HL-60/S4 treated with phorbol 12-myristate 13-acetate at 8.2 ng/mL for 4 days and 3 days (cell line): Measurements from ENCODE around the gene RAP1GAP.
"Not testable (repeated sequence)": the region's sequence is repeated elsewhere in the genome, so short reads cannot be mapped to it uniquely, and the experiment has no call there.

Experiments used
- in situ Hi-C: fragments of 300-500 bp; cut with MboI; formaldehyde crosslinking; loops from 2 replicates; pipeline ENCODE4 v1.15.0; 2022; ENCODE audit warnings: low sequenced_read_pairs

The RAP1GAP gene

DNA sequence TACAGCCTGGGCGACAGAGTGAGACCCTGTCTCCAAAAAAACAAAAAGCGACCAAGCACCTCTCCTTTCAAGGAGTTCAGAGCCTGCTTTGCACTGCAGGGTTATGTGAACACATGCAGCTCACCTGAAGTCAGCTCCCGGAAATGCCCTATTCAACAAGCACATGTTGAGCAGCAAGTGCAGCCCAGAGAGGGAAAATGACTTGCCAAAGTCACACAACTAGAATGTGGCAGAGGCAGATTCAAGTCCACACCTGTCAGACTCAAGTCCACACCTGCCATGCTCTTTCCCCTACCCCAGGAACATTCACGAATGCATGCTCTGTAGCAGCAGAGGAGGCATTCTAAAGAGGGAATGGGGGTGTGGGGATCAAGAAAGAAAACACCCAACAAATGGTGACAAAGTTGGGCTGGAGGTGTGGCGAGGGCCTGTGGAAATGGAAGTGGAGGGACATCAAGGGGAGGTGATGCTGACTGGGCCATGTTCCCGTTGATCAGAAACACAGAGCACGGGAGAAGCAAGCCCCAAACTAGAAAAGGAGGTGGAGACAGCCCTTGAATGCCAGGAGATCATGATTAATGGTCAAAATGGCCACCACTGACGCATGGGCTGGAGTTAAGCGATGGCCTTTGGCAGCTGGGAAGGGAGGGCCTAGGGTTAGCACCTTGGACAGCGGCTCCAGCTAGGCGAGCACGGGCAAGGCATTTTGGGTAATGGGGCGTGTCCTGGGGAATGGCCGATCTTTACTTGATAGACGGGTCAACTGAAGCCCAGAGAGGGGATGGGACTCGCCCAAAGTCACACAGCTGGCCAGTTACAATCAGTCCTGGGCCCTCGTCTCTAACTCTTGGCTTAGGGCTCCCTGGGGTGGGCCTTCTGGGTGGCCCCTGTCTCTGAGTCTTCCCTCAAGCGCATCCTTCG is 21.5 kb downstream of the RAP1GAP start:
- in situ Hi-C loops, result no loop called here

- in situ Hi-C loops, result no loop called here
These were observed 23.6 kb downstream of the RAP1GAP start for GRCh38 chr1:21645550-21645949.

GRCh38 chr1:21644906-21645305 is 24.3 kb downstream of the RAP1GAP start:
- in situ Hi-C loops, result no loop called here

GRCh38 chr1:21644348-21644747 is 24.8 kb downstream of the RAP1GAP start:
- in situ Hi-C loops, result no loop called here

GRCh38 chr1:21643624-21644023 is 25.5 kb downstream of the RAP1GAP start:
- in situ Hi-C loops, result no loop called here

- in situ Hi-C loops, result no loop called here
These were observed 27.0 kb downstream of the RAP1GAP start for GRCh38 chr1:21641967-21642739.

DNA sequence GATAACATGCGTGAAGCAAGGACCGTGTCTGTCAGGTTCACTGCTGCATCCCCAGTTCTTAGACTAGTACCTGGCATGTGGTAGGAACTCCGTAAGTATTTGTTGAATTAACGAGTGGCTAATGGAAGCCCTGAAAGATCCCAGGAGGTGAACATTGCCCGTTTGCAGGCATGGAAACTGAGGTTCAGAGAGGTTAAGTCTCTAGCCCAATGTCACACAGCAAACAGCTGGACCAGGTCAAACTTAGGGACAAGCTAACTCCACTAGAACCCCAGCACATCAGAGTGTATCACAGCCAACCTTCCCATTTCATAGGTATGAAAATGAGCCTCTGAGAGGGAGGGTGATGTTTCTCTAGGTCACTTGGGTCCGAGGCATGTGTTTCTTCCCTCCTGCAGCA is 27.6 kb downstream of the RAP1GAP start:
- in situ Hi-C loops, result no loop called here

DNA sequence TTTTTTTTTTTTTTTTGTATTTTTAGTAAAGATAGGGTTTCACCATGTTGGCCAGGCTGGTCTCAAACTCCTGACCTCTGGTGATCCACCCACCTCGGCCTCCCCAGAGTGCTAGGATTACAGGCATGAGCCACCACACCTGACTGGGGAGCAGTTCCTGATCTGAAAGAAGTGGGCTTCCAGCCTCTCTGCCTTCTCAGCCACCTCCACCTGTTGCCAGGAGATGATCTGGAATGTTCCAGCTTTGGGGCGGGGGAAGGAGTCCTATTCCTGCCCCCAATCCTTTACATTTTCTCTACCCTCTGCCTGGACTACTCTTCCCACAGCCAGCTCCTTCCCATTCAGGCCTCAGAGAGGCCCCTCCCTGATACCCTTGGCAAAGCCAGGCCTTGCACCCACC is 28.1 kb downstream of the RAP1GAP start:
- in situ Hi-C loops, result no loop called here

DNA sequence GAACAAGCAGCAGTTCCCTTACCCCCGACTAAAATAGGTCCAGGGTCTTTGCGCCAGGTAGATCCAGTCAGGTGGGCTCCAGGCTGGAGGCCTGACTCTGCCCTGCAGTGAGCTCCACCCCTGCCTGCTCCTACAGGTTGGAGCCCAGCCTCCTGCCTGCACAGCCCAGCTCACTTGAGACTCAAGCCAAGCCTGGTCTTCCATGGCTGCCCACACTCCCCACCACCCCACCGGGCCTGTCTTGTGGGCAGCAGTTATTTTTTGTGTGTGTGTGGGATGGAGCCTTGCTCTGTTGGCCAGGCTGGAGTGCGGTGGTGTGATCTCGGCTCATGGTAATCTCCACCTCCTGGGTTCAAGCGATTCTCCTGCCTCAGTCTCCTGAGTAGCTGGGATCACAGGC is 28.5 kb downstream of the RAP1GAP start:
- in situ Hi-C loops, result no loop called here

GRCh38 chr1:21639594-21640041 is 29.5 kb downstream of the RAP1GAP start:
- in situ Hi-C loops, result no loop called here

DNA sequence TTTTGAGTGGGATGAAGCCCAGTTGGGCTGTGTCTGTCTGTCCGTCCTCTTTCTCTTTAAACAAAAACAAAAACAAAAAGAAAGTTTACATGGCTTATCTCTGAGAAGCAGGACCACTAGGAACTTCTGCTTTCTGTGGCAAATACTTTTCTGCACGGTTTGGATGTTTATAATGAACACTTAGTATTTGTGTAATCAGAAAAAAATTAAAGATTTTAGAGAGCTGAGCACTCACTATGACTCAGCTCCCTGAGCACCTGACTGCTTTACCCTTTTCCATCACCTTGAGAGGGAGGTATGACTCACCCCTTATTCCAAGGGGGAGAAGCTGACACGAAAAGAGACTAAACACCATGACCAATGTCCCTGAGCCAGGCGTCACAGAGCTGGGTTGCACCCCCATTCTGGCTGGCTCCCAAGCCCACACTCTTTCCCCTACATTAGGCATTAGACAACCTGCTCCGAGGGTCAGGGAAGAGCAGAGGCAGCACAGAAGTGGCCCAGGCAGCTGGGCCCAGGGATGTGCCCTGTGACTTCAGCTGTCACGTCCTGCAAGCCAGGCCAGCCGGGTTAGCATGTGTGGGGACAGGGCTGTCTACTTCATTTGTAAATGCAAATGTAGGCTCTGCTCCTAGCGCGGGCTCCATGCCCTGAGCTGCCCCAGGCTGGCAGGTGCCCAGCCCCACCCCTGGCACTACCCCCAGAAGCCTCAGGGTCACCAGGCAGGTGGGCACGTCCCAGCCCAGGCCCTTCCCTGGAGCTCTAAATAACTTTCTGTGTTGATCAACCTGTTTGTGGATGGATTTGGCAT is 30.4 kb downstream of the RAP1GAP start:
- in situ Hi-C loops, result no loop called here

- in situ Hi-C loops, result no loop called here
These were observed 31.6 kb downstream of the RAP1GAP start for GRCh38 chr1:21637514-21637913.

GRCh38 chr1:21636029-21636428 is 33.1 kb downstream of the RAP1GAP start:
- in situ Hi-C loops, result no loop called here

DNA sequence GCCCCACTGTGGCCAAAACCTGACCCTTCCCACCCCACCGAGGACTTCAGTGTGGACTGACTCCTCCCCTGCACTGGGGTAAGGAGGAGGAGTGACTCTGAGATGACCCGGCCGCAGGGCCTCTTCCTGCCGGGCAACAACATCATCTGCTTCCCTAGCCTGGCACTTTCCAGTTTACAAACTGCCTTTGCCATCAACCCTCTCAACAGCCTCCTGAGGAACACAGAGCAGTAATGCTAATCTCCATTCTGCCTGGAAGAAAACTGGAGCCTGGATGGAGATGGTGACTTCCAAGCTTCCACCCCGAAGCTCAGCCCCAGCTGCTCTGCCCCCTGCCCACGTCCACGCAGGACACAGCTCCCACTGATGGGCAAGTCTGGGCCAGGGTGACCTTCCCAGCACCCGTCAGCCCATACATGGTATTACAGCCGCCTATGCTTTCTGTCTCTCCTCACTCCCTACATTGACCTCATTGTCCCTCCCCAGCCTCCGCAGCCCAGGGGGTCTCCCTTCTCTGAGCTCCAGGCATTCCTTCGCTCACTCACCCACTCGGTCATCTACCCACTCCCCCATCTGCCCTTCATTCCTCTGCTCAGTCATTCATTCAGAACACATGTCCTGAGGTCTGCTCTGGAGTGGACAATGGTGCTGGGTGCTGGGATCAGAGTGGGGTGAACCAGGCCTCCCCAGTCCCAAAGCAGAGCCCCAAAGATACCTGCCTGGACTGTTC is 34.2 kb downstream of the RAP1GAP start:
- in situ Hi-C loops, result no loop called here

- in situ Hi-C loops, result no loop called here
These were observed 35.0 kb downstream of the RAP1GAP start for GRCh38 chr1:21633992-21634805.

DNA sequence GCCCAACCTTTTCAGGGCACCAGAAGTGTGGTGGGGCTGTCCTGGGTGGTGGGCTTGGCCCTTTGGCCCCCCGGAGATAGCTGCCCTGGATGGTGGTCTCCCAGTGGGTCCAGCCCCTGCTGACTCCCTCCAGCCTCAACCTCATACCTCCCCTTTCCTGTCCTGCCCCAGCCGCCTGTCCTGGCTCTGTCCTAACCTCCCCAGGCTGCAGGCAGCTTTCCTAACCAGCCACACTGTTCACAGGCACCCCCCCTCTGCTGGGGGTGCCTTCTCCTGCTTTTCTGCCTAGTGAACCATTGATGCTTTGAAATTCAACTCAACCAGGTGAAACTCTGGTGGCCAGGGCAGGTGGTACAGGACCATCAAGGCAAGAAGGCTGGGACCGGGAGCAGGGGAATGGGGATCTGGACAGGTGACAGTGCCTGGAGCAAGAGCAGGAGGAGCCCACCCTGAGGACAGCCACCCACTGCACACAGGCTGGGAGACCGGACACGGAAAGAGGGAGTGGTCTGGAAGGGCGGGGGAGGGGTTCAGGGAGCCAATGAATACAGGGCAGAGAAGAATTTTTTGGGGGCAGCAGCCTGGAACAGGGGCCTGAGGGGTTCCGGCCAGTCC is 35.9 kb downstream of the RAP1GAP start:
- in situ Hi-C loops, result no loop called here

GRCh38 chr1:21631944-21632887 is 36.9 kb downstream of the RAP1GAP start:
- in situ Hi-C loops, result no loop called here

DNA sequence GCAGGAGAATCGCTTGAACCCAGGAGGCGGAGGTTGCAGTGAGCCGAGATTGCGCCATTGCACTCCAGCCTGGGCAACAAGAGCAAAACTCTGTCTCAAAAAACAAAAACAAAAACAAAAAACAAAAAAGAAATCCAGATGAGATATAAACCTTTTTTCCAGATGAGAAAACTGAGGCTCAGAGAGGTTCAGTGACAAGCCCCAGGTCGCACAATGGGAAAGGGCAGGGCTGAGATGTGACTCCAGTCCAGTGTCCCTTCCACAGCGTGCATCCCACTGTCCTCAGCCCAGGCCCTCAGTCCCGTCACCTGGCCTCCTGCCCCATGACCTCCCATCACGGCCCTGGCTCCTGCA is 37.6 kb downstream of the RAP1GAP start:
- in situ Hi-C loops, result not testable (repeated sequence)
